ENCODE results near the gene NCAPD3. TPM values are rescaled to one million over a fixed set of nuclear protein-coding genes. Genes with fewer than 3 reads are reported as not detected.

NCAPD3 gene
- total and polyA plus RNA-seq, 2 donors (not counting 3 experiments of a cell fraction or from before 2014, with no cell fraction given): 22.6 to 43.8 TPM

DNA sequence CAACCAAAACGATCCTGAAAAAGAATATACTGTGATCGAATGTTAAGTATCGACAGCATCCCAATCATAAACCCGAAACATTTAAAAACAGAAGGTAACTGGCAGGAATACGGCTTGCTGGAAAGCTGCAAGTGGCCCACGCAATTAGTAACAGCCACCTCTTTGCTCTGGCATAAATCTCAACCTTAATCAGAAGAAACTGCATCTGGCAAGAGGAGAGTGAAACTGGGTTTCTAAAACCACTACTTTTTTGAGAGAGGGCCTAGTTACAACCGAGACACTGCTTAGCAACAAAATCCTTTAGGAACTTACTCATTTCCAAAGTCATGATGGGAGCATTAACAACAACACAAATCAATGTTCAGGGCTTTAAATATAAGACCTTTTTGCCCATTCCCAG is 7.9 kb downstream of the NCAPD3 start:
- TF ChIP-seq GATA2 (IDR thresholded peaks at IDR 0.05; ENCODE audit: insufficient read depth, insufficient read length, low read depth, low read length): no peak
- no peak for TF ChIP-seq FOS (IDR thresholded peaks at IDR 0.05; ENCODE audit: borderline replicate concordance, insufficient read depth, low read length)
- no peak for TF ChIP-seq CTCF (IDR thresholded peaks at IDR 0.05; ENCODE audit: extremely low read depth in 1 of 2, insufficient read depth in 1 of 2, low read depth in 1 of 2, low read length in 2 of 2)
- no peak for TF ChIP-seq POLR2AphosphoS5 (IDR thresholded peaks at IDR 0.05; ENCODE audit: insufficient read depth, low read depth, low read length)
- no peak for TF ChIP-seq POLR2A (IDR thresholded peaks at IDR 0.05; ENCODE audit: low read depth, low read length)
- TF ChIP-seq JUN (IDR thresholded peaks at IDR 0.05; ENCODE audit: borderline replicate concordance, insufficient read depth, insufficient read length, low read depth): no peak
- TF ChIP-seq MAX (IDR thresholded peaks at IDR 0.05; ENCODE audit: insufficient read depth, insufficient read length): no peak
- no peak for TF ChIP-seq EZH2 (IDR thresholded peaks at IDR 0.05; ENCODE audit: borderline replicate concordance, low read depth, low read length, severe bottlenecking)
- no peak for TF ChIP-seq MYC (IDR thresholded peaks at IDR 0.05; ENCODE audit: low read depth, low read length)
- no peak for FAIRE-seq
- no TSS peak for BruUV-seq (replicated peaks)
- Histone ChIP-seq H3K9me3 (replicated peaks; ENCODE audit: control insufficient read depth, insufficient read depth, low read length) (no peaks in the 10 kb centered on the region), H3K4me2 (ENCODE audit: insufficient read depth, low read length) (no peak overlapping the region), H3K4me3 (replicated peaks in 1 of 3; ENCODE audit: insufficient read depth in 1 of 3, low read depth in 1 of 3, low read length in 3 of 3) (no peak overlapping the region), H4K20me1 (replicated peaks; ENCODE audit: control insufficient read depth, extremely low read depth, insufficient read depth, low read length) (no peaks in the 10 kb centered on the region), H3K79me2 (ENCODE audit: control insufficient read depth, insufficient read depth, low read length) (peaks cover 52% of the 10 kb centered on the region), H2AFZ (ENCODE audit: low read depth, low read length) (no peak overlapping the region), H3K9me1 (replicated peaks; ENCODE audit: control insufficient read depth, extremely low read depth, insufficient read depth, low read length) (no peaks in the 10 kb centered on the region), H3K27me3 (ENCODE audit: control insufficient read depth in 2 of 2, insufficient read depth in 2 of 2, low read length in 2 of 2) (no peaks in the 10 kb centered on the region), H3K36me3 (ENCODE audit: control insufficient read depth in 2 of 2, extremely low read depth in 1 of 2, insufficient read depth in 2 of 2, low read length in 2 of 2) (peaks cover 4 to 12% of the 10 kb centered on the region in 2 experiments), H3K27ac (ENCODE audit: insufficient read depth, low read depth, low read length) (no peak overlapping the region), H3K4me1 (ENCODE audit: control insufficient read depth, extremely low read depth, insufficient read depth, low read length) (no peaks in the 10 kb centered on the region), H3K9ac (replicated peaks; ENCODE audit: extremely low read depth, insufficient read depth, low read length) (no peak overlapping the region)
- ChIA-PET POLR2A (no interaction called here), CTCF (no interaction called here)
- dilution Hi-C loops (cut with MboI; ENCODE audit: extremely low pct_ligation_motif_present, low sequenced_read_pairs): no loop called here
- no peak for DNase-seq (ENCODE audit: low read depth, low spot score)
- intact Hi-C loops (cut with micrococcal nuclease): no loop called here
